ENCODE data around the gene OR5L1.

OR5L1 gene

DNA sequence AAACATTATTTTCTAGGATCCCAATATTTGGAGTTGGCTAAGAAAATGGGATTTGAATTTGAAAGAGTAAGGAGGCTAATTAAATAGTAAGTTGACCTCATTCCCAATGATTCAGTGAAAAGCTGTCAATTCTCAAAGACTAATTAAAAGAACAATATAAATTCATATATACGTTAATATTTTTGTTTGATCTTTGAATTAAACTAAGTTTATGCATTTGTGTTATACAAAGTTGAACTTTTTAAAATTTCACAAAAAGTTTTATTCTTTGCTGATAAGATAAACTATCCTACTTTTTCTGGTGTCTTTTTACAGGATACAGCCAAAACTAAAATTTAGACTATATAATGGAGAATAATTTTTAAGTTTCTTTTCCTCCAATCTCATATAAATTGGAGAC, at the start of gene OR5L1:
Gene OR5L1, plus strand, starts transcription at position 301 of the 400 bp plus-strand sequence. CDS start 100 bp downstream, outside the sequence.
- DNase-seq = no peak

DNA sequence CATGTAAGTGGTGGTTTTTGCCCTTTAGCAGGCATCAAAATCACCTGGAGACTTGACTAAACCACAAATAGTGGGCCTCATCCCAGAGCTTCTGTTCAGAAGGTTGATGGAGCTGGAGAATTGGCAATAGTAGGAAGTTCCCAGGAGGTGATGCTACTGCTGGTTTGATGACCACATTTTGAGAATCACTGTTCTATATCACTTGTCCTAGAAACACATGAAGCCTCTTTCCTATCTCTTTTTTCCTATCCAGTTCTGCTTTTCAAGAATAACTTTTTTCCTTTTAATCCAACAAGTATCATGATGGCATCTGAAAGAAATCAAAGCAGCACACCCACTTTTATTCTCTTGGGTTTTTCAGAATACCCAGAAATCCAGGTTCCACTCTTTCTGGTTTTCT, 38.0 kb upstream of the OR5L1 start, which contains the start of gene OR5D13:
Gene OR5D13, plus strand, starts transcription at position 301 of the 400 bp plus-strand sequence. Its CDS starts 0 bp downstream, at position 301.
- no peak for DNase-seq

DNA sequence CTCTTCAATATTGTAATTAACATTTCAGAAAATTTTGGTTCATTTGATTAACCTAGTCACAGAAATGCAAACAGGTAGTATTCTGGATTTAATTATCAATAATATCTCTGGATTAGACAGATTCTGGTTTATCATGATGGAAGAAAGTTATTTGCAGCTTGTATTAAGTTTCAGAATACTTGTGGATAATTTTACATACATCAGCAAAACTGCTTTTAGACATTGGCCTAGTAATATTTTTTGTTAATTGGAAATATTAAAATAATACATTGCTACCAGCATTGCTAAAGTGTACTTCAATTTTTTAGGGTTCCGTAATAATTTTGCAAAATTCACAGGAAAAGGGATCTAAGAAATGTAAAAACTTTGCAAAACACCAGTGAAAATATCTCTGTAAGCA, 19.6 kb upstream of the OR5L1 start:
- DNase-seq = no peak

DNA sequence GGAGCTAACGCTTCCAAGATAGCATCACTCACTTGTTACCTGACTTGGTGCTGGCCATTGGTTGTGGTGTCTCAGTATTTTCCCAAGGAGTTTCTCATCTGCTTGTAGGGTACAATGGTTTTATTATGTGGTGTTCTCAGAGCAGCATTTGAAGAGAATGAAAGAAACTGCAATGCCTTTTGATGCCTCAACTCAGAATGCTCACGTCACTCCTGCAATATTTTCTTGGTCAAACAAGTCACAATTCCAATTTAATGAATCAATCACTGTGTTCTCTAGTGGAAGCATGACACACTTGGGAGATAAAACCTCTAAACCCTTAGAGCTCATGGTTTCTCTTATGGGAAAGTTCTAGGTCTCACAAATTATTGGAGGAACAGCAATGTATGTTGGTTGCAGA, 17.8 kb upstream of the OR5L1 start:
- no peak for DNase-seq

DNA sequence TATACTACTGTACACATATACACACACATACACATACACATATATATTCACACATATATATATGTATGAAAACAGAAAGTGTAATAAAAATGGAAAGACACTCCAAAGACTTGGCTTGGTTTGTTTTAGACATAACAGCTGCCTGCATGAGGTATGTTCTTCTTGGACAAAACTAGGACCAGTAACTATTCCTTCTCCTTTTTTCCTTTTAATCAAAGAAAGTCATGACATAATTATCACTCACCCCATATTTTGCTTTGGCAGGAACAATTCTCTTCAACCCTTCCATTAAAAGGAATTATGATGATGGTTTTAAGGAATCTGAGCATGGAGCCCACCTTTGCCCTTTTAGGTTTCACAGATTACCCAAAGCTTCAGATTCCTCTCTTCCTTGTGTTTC, 15.9 kb upstream of the OR5L1 start, which contains the start of gene OR5D14:
Gene OR5D14, plus strand, starts transcription at position 301 of the 400 bp plus-strand sequence. Its CDS starts 0 bp downstream, at position 301.
- DNase-seq = no peak

DNA sequence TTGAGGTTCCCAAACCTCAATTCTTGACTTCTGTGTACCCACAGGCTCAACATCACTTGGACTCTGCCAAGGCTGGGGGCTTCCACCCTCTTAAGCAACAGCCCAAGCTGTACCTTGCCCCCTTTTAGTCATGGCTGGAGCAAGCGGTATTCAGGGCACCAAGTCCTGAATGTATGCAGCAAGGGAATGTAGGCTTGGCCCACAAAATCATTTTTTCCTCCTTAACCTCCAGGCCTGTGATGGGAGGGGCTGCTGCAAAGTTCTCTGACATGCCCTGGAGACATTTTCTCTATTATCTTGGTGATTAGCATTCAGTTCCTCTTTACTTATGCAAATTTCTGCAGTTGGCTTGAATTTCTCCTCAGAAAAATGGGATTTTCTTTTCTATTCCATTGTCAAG, 4.9 kb upstream of the OR5L1 start:
- DNase-seq = no peak

DNA sequence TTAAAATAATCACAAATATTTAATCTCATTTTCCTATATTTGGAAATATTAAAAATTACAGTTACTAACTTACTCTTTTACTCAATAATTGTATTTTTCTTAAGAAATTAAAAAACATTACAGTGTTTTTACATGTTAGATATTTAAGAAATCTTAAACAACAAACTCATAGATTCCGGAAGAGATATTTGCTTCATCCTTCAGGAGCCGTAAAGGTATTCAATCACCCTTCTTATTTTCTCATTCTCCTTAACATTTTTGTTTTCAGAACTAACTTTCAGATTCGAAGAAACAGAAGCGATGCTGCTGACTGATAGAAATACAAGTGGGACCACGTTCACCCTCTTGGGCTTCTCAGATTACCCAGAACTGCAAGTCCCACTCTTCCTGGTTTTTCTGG, 8.2 kb downstream of the OR5L1 start, which contains the start of gene OR5D18:
Gene OR5D18, plus strand, starts transcription at position 301 of the 400 bp plus-strand sequence. Its CDS starts 0 bp downstream, at position 301.
- DNase-seq = no peak

DNA sequence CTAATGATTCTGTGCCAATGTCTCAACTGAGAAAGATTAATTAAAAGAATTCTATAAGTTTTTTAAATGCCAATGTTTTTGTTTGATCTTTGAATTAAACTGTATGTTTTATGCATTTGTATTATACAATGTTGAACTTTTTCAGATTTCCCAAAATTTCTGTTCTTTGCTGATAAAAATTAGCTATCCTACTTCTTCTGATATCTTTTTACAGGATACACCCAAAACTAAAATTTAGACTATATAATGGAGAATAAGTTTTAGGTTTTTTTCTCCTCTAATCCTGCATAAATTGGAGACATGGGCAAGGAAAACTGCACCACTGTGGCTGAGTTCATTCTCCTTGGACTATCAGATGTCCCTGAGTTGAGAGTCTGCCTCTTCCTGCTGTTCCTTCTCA, 15.8 kb downstream of the OR5L1 start, which contains the start of gene OR5L2:
Gene OR5L2, plus strand, starts transcription at position 301 of the 400 bp plus-strand sequence. Its CDS starts 0 bp downstream, at position 301.
- DNase-seq = no peak

DNA sequence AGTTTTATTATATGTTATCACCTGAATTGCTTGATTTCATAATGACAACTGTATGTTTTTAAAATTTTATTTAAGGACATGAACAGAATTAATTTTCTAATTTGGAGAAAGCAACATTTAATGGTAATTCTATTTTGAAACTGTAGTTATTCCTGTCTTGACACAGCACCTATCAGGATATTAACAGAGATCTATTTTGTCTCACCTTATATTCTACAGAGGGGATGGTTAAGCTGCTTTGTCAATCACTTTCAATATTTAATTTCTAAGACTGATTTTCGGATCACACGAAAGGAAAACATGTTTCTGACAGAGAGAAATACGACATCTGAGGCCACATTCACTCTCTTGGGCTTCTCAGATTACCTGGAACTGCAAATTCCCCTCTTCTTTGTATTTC, 27.3 kb downstream of the OR5L1 start, which contains the start of gene OR5D16:
Gene OR5D16, plus strand, starts transcription at position 301 of the 400 bp plus-strand sequence. Its CDS starts 0 bp downstream, at position 301.
- no peak for DNase-seq

DNA sequence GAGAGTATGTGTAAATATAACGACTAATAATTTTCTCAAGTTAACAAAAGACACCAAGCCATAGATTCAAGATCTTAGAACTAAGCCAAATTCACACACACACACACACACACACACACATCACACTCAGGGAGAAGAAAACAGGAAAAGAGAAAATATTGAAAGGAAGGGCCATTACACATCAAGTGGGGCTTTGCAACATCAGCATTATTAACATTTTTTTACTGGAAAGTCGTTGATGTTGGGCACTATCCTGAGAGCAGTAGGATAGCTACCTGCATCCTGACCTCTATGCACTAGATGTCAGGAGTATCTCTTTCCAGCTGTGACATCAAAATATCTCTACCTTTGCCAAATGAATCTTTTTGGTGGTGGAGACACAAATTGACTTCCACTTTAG, 36.3 kb downstream of the OR5L1 start:
- no peak for DNase-seq

DNA sequence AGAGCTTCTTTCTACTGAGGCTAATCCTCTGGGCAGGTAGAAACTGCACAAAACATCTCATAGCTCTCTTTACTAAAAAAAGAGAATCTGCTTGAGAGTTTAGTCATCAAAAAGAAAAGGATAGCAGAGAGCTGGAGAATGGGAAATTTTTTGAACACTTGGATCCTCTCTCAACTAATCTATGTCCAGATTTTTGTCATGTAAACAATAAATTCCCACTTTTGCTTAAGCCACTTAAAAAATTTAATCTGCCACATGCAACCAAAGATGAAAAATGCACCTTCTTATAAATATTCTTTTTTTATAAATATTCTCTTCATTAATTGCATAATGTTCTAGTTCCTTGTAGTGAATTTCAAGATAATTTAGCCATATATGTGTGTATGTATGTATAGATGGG, 37.9 kb downstream of the OR5L1 start:
- no peak for DNase-seq

DNA sequence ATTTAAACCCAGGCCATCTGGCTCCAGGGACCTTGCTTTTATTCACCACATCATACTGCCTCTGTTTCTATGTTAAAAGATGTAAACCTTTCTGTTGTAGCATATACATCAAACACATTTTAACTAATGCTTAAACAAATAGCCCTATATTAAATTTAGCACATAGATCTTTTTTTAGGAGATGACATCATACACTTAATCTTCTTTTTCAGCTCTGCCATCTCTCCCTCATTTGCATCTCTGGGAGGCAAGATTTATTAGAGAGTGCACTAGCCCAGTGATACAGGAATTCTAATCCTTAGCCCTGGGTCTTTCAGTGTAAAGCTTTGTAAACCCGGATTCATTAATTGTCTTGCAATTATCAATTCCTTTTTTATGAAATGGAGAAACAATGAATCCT, 41.0 kb downstream of the OR5L1 start:
- DNase-seq = no peak

DNA sequence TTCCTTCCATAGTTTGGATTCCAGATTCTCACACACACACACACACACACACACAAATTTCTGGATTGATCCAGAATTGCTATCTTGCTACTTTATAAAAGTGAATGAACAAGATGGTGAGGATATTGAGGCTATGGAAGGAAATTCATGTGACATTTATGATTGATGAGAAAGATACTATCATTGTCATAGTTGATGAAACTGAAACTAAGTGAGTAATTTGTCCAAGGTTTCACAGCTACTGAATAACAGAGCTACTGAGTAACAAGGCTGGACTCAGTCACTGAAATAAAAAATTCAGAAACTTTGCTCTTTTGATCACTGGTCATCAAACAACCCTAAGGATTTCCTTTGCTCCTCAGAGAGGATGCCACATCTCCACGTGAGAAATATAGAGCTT, 43.5 kb downstream of the OR5L1 start:
- no peak for DNase-seq

All from C1 segment of cervical spinal cord (tissue), 14 donors.